Activated naive CD4-positive, alpha-beta T cell treated with anti-CD3 and anti-CD28 coated beads for 36 hours (primary cell): ENCODE measurements around the gene UBL7. TPM values are rescaled to one million over a fixed set of nuclear protein-coding genes. Genes with fewer than 3 reads are reported as not detected.
A peak's percentile ranks its signal among the peaks of the same experiment; 100 is the strongest.

ENCODE experiments used
- CTCF ChIA-PET: fragments of 350-600 bp; sonication (Branson Sonifier 250); formaldehyde crosslinking; loops from one replicate; lab custom pipeline; 2021; ENCODE audit warnings: antibody characterized with exemption; lab: Charles Lee
- DNase-seq: peaks from one replicate; pipeline ENCODE4 v3.0.0-alpha.2; 2020
- H3K27ac Mint-ChIP-seq: one replicate; pipeline ENCODE4 v1.8.0; 2021; ENCODE audit warnings: mild to moderate bottlenecking, mixed read lengths
- H3K27me3 Mint-ChIP-seq: one replicate; pipeline ENCODE4 v1.8.0; 2021; ENCODE audit warnings: low read depth, mixed read lengths
- H3K36me3 Mint-ChIP-seq: one replicate; pipeline ENCODE4 v1.8.0; 2021; ENCODE audit warnings: low read depth, mixed read lengths
- H3K4me1 Mint-ChIP-seq: one replicate; pipeline ENCODE4 v1.8.0; 2021; ENCODE audit warnings: low read depth, mixed read lengths
- H3K4me3 Mint-ChIP-seq: one replicate; pipeline ENCODE4 v1.8.0; 2021; ENCODE audit warnings: mild to moderate bottlenecking, moderate library complexity, mixed read lengths
- H3K9me3 Mint-ChIP-seq: one replicate; pipeline ENCODE4 v1.8.0; 2021; ENCODE audit warnings: mixed read lengths
- intact Hi-C: fragments of 100-400 bp; cut with micrococcal nuclease; formaldehyde crosslinking; loops from one replicate; pipeline ENCODE4 v1.15.1; 2023
- total RNA-seq, 2 experiments: library from RNA; stranded (reverse); gene quantifications; one replicate each; pipeline ENCODE4 v1.2.3, GENCODE V29; 2021

Gene UBL7
- total RNA-seq, 2 experiments from 2014 or later = 43.0 to 47.0 TPM

GRCh38 chr15:74449095-74449494, 11.9 kb downstream of the UBL7 start:
- Mint-ChIP-seq H3K4me1 (no peaks in the 10 kb centered on the region), H3K27me3 (no peaks in the 10 kb centered on the region), H3K27ac (no peak overlapping the region), H3K36me3 (peaks cover 27% of the 10 kb centered on the region), H3K4me3 (no peak overlapping the region), H3K9me3 (no peaks in the 10 kb centered on the region)
- DNase-seq = no peak
- intact Hi-C loops = no loop called here
- CTCF ChIA-PET = interaction anchor here (3.6 to 17.3 kb wide), 2 partner anchors 10 to 68 kb away, joined by 11 to 399 read pairs; no protein-coding TSS in a partner anchor

DNA sequence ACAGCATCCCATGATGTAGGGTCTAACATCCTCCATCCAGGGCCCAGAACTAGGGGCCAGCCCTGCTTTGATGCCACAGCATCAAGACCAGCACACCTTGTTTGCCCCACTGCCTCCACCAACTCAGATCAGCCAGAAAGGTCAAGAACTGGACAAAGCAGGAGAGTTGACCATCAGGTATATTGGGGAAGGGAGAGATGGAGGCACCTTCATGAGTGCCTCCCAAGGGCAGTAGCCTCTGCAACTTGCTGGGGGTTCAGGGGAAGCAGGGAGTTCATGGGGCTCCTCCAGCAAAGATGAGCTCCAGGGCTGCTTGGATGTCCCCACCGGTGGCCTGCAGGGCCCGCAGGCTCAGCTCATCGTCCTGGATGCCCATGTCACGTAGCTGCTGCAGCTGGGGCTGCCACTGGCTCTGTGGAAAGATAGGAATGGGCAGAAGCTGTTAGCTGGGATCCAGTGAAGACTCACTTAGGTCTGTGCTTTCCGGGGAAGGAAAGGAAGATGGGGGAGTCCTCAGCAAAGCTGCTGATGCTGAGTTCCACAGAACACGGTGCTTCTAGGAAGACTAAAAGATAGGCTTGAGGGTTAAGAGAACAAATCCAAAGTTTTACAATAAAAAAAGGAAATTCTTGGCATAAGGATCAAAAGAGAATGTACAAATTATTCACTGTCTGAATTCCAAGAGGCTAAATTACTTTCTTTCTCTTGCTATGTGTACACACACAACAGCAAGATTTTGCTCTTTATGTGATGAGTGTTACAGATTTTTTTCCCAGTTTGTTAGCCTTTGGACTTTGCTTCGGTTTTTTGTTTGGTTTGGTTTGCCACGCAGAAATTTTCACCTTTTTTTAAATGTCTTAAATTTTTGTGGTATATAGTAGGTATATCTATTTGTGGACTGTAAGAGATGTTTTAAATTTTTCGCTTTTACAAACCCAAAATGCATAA, 14.9 kb downstream of the UBL7 start:
- peaks cover 22% of the 10 kb centered on the region for H3K36me3 Mint-ChIP-seq
- no peaks in the 10 kb centered on the region for H3K4me1 Mint-ChIP-seq
- intact Hi-C loops = no loop called here
- DNase-seq = no peak
- no peak overlapping the region for H3K27ac Mint-ChIP-seq
- CTCF ChIA-PET = interaction anchor here (3.6 to 17.3 kb wide), 2 partner anchors 7 to 65 kb away, joined by 11 to 399 read pairs; no protein-coding TSS in a partner anchor
- H3K9me3 Mint-ChIP-seq = no peaks in the 10 kb centered on the region
- no peaks in the 10 kb centered on the region for H3K27me3 Mint-ChIP-seq
- no peak overlapping the region for H3K4me3 Mint-ChIP-seq

DNA sequence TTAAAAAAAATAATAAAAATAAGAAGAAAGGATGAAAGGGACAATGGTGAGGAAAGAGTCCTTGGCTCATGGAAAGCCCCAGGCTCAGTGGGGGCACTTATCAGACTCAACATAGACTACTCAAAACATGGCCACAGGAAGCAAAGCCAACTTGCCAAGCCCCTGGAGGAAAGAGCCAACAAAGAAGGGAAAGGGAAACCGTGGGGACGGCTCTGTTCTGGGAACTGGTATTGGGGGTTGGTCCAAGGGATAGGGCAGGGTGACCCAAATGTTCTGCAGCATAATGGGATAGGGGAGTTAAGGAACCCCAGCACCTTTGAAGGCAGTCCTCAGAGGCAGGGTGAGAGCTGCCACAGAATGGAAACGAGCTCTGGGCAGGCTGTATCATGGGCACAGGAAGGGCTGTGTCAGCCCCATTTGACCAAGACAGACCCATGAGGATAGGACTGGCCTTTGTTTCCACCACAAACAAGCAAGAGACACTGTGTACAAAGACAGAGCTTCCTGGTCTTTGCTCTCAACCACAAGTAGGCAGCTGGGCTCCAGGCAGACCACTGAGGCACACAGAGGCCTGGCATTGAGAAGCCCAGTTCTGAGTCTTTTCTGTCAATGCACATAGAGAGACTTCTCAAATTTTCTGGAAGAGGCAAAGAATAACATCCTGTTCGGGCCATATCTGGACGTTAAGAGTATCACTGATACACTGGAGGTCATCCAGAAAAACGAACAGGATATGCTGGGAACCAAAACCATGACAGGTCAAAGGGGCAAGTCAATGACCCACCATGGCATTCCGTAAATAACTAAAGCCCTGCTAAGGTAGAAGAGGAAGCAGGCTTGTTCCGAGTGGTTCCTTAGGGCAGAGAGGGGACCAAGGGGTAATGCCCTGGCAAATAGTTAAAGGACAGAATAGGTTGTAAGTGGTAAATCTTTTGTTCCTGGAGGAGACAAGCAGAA, 16.6 kb downstream of the UBL7 start:
- intact Hi-C loops = no loop called here
- no peaks in the 10 kb centered on the region for H3K9me3 Mint-ChIP-seq
- H3K36me3 Mint-ChIP-seq = peaks cover 16% of the 10 kb centered on the region
- no peak for DNase-seq
- CTCF ChIA-PET = interaction anchor here (17.3 kb wide), 1 partner anchor 64 kb away, joined by 399 read pairs; no protein-coding TSS in a partner anchor
- H3K27ac Mint-ChIP-seq = no peak overlapping the region
- no peaks in the 10 kb centered on the region for H3K4me1 Mint-ChIP-seq
- no peak overlapping the region for H3K4me3 Mint-ChIP-seq
- H3K27me3 Mint-ChIP-seq = no peaks in the 10 kb centered on the region

GRCh38 chr15:74443100-74443909, 17.7 kb downstream of the UBL7 start:
- CTCF ChIA-PET = interaction anchor here (1.1 to 17.3 kb wide), 3 partner anchors 63 to 72 kb away, joined by 3 to 399 read pairs (median 4); no protein-coding TSS in a partner anchor
- H3K9me3 Mint-ChIP-seq = no peaks in the 10 kb centered on the region
- peaks cover 11% of the 10 kb centered on the region for H3K36me3 Mint-ChIP-seq
- H3K4me3 Mint-ChIP-seq = no peak overlapping the region
- intact Hi-C loops = no loop called here
- peaks cover 6% of the 10 kb centered on the region for H3K4me1 Mint-ChIP-seq
- DNase-seq = no peak
- H3K27ac Mint-ChIP-seq = no peak overlapping the region
- no peaks in the 10 kb centered on the region for H3K27me3 Mint-ChIP-seq

DNA sequence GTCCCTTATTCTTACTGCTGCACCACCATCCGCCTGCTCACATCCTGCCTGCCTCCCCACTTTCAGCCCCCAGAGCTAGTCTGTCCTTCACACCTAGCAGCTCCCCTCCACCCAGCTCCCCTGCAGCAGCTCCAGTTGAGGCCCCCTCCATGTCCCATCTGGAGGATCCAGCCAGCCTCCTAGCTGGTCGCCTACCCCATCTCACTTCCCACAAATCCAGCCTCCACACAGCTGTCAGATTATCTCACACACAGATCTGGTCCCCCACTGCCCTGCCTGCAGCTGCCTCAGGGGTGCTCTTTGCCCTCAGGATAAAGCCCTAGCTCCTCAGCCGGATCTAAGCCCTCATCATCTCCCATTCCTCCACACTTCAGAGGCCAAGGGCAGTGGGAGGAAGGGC, 18.4 kb downstream of the UBL7 start:
- Mint-ChIP-seq H3K27ac (no peak overlapping the region), H3K4me3 (no peak overlapping the region), H3K4me1 (peaks cover 10% of the 10 kb centered on the region), H3K36me3 (peaks cover 6% of the 10 kb centered on the region), H3K27me3 (no peaks in the 10 kb centered on the region), H3K9me3 (no peaks in the 10 kb centered on the region)
- CTCF ChIA-PET = interaction anchor here (1.1 to 17.3 kb wide), 3 partner anchors 62 to 71 kb away, joined by 3 to 399 read pairs (median 4); no protein-coding TSS in a partner anchor
- intact Hi-C loops = no loop called here
- DNase-seq = no peak

DNA sequence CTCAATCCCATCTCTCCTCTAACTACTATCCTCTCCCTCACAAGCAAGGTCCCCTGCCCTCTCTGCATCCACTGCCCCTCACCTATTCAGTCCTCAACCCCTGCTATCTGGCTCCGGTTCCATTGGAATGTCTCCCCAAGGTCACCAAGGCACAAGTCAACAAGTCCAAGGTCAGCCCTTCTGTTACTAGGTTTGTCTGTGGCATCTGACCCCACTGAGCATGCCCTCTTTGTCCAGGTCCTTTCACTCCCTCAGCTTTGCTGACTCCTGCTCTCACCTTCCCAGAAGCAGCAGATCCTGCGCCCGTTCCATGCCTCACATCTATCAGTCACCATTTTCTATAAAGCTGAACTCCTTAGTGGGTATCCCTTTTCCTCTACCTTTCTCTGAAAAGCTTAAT, 18.9 kb downstream of the UBL7 start:
- Mint-ChIP-seq H3K27ac (no peak overlapping the region), H3K36me3 (peaks cover 6% of the 10 kb centered on the region), H3K4me1 (peaks cover 10% of the 10 kb centered on the region), H3K27me3 (no peaks in the 10 kb centered on the region), H3K4me3 (no peak overlapping the region), H3K9me3 (no peaks in the 10 kb centered on the region)
- CTCF ChIA-PET = interaction anchor here (5.6 to 17.3 kb wide), 2 partner anchors 61 to 71 kb away, joined by 49 to 399 read pairs; no protein-coding TSS in a partner anchor
- DNase-seq = no peak
- intact Hi-C loops = no loop called here

DNA sequence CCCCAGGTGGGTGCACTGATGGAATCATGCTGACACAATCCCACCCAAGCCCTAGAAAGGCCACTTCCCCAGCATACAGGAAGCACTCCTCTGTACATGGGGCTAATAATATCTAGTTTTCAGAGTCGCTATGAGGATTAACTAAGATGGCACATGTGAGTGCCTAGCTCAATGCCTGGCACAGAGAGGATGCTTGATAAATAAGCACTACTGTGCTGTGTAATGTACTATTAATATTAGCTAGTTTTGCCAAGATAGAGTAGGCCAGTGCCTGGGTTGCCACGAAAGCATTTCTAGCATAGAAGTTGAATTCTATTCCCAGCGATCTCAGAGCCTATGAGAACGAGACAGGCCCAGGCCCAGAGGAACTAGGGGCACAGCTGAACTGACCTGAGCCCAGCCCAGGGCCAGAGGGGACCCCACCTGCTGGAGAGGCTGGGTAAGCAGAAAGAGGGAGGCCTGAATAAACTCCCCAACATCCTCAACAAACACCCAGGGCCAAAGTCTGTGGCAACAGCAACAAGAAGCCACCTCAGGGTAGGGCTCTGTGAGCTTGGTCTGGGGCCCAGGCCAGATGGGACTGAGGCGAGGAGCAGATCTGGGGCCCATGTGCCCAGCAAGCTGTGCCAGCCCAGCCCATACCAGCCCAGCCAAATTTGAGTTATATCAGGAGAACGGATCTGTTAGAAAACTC, 19.6 kb downstream of the UBL7 start:
- CTCF ChIA-PET = interaction anchor here (0.6 to 17.3 kb wide), 5 partner anchors 10 to 445 kb away, joined by 3 to 399 read pairs (median 6); no protein-coding TSS in a partner anchor
- Mint-ChIP-seq H3K9me3 (no peaks in the 10 kb centered on the region), H3K4me1 (peaks cover 10% of the 10 kb centered on the region), H3K4me3 (no peak overlapping the region), H3K27ac (no peak overlapping the region), H3K36me3 (peaks cover 6% of the 10 kb centered on the region), H3K27me3 (no peaks in the 10 kb centered on the region)
- DNase-seq = no peak
- intact Hi-C loops = no loop called here

DNA sequence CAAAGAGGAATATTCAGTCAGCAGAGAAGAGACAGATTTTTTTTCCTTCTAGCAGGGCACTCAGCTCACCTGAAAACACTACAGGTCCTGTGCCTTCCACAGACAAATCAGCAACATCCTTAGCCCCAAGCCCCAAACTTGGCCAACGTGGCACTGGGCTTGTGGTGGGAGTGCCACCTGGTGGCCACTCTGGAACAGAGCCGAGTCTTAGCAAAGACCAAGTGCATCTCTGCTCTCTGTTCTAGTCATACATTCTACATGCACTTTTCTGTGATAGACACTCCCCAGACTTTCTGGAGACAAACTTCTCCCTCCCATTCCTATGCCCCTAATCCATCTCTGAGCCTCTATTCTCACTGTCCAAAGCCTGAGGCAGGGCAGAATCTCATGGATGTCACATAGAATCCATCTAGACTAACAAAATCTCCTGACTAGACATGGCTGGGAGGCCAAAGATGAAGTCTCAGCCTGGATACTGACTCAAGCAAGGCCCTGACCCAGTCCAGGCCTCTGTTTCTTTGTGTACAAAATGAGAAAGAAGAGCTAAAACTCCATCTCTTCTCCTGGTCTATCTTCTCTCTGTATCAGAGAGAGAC, 22.1 kb downstream of the UBL7 start:
- no peaks in the 10 kb centered on the region for H3K36me3 Mint-ChIP-seq
- CTCF ChIA-PET = interaction anchor here (0.8 to 17.3 kb wide), 14 partner anchors 9 to 99 kb away, joined by 3 to 399 read pairs (median 4); partner anchors contain the start of gene UBL7
- no peaks in the 10 kb centered on the region for H3K27me3 Mint-ChIP-seq
- no peak overlapping the region for H3K4me3 Mint-ChIP-seq
- no peaks in the 10 kb centered on the region for H3K9me3 Mint-ChIP-seq
- peaks cover 35% of the 10 kb centered on the region for H3K4me1 Mint-ChIP-seq
- DNase-seq = peak; percentile 88
- intact Hi-C loops = loop anchor here (1.0 kb wide), 4 partner anchors 36 to 64 kb away; no protein-coding TSS in a partner anchor
- H3K27ac Mint-ChIP-seq = peak overlapping the region; percentile 14

DNA sequence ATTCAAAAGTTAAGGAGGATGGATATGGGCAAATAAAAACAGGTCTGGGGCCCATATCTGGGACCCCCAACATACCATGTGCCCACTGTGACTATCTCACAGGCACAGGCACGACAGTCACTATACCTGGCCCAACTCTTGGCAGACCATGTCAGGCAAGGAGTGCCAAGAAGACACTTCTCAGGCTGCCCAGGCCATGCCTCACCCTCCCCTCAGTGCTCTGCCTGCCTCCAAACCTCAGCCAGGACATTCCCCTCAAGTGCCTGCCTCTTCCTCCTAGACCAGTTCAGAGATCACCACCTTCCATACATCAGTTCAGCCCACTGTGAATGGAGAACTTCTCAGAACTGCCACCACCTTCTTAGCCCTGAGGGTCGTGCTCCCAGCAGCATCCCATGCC, 22.8 kb downstream of the UBL7 start:
- Mint-ChIP-seq H3K4me3 (no peak overlapping the region), H3K9me3 (no peaks in the 10 kb centered on the region), H3K27ac (peak overlapping the region; percentile 14), H3K36me3 (no peaks in the 10 kb centered on the region), H3K27me3 (no peaks in the 10 kb centered on the region), H3K4me1 (peaks cover 35% of the 10 kb centered on the region)
- CTCF ChIA-PET = interaction anchor here (0.6 to 17.3 kb wide), 9 partner anchors 9 to 110 kb away, joined by 3 to 399 read pairs (median 9); no protein-coding TSS in a partner anchor
- intact Hi-C loops = loop anchor here (1.0 kb wide), 4 partner anchors 35 to 63 kb away; no protein-coding TSS in a partner anchor
- DNase-seq = no peak
